ENCODE measurements around the gene EEF1E1.

Gene EEF1E1

GRCh38 chr6:8102122-8102958 is at the start of gene EEF1E1:
Gene EEF1E1, minus strand, starts transcription at chr6:8102548. Its CDS starts 27 bp downstream, at chr6:8102521.
- peak within 1 kb of the TSS; percentile 82 for H3K4me3 ChIP-seq (ENCODE audit: low read depth, low read length)

GRCh38 chr6:8149350-8149749 is 47.0 kb upstream of the EEF1E1 start:
- Histone ChIP-seq H3K4me1 (ENCODE audit: control insufficient read depth, insufficient read depth, low read length) (no peaks in the 10 kb centered on the region), H3K9ac (ENCODE audit: low read depth, low read length) (no peak overlapping the region), H3K9me3 (ENCODE audit: control insufficient read depth, insufficient read depth, low read length) (no peaks in the 10 kb centered on the region), H3K36me3 (ENCODE audit: control insufficient read depth, insufficient read depth, low read length) (no peaks in the 10 kb centered on the region), H3K4me3 (ENCODE audit: low read depth, low read length) (no peak overlapping the region), H3K27me3 (ENCODE audit: control insufficient read depth, insufficient read depth, low read length) (no peaks in the 10 kb centered on the region)

More at GRCh38 chr6:8102122-8102958, at the start of gene EEF1E1:
- no peaks in the 10 kb centered on the region for H3K27me3 ChIP-seq (ENCODE audit: control insufficient read depth, insufficient read depth, low read length)
- H3K9ac ChIP-seq (ENCODE audit: low read depth, low read length): peak within 1 kb of the TSS; percentile 74
- H3K4me1 ChIP-seq (ENCODE audit: control insufficient read depth, insufficient read depth, low read length): no peaks in the 10 kb centered on the region
- H3K9me3 ChIP-seq (ENCODE audit: control insufficient read depth, insufficient read depth, low read length): no peaks in the 10 kb centered on the region
- H3K36me3 ChIP-seq (ENCODE audit: control insufficient read depth, insufficient read depth, low read length): no peaks in the 10 kb centered on the region

- Histone ChIP-seq H3K9me3 (ENCODE audit: control insufficient read depth, insufficient read depth, low read length) (no peaks in the 10 kb centered on the region), H3K4me1 (ENCODE audit: control insufficient read depth, insufficient read depth, low read length) (no peaks in the 10 kb centered on the region), H3K4me3 (ENCODE audit: low read depth, low read length) (no peak overlapping the region), H3K36me3 (ENCODE audit: control insufficient read depth, insufficient read depth, low read length) (no peaks in the 10 kb centered on the region), H3K9ac (ENCODE audit: low read depth, low read length) (no peak overlapping the region), H3K27me3 (ENCODE audit: control insufficient read depth, insufficient read depth, low read length) (no peaks in the 10 kb centered on the region)
These were observed 41.6 kb upstream of the EEF1E1 start for GRCh38 chr6:8143945-8144344.

- H3K27me3 ChIP-seq (ENCODE audit: control insufficient read depth, insufficient read depth, low read length): no peaks in the 10 kb centered on the region
- H3K36me3 ChIP-seq (ENCODE audit: control insufficient read depth, insufficient read depth, low read length): no peaks in the 10 kb centered on the region
- H3K9ac ChIP-seq (ENCODE audit: low read depth, low read length): no peak overlapping the region
- no peaks in the 10 kb centered on the region for H3K4me1 ChIP-seq (ENCODE audit: control insufficient read depth, insufficient read depth, low read length)
- H3K4me3 ChIP-seq (ENCODE audit: low read depth, low read length): no peak overlapping the region
- H3K9me3 ChIP-seq (ENCODE audit: control insufficient read depth, insufficient read depth, low read length): no peaks in the 10 kb centered on the region
These were observed 37.1 kb upstream of the EEF1E1 start for GRCh38 chr6:8139451-8139850.

GRCh38 chr6:8137529-8137939 is 35.2 kb upstream of the EEF1E1 start:
- H3K27me3 ChIP-seq (ENCODE audit: control insufficient read depth, insufficient read depth, low read length): no peaks in the 10 kb centered on the region
- no peaks in the 10 kb centered on the region for H3K4me1 ChIP-seq (ENCODE audit: control insufficient read depth, insufficient read depth, low read length)
- no peaks in the 10 kb centered on the region for H3K36me3 ChIP-seq (ENCODE audit: control insufficient read depth, insufficient read depth, low read length)
- H3K9ac ChIP-seq (ENCODE audit: low read depth, low read length): no peak overlapping the region
- H3K9me3 ChIP-seq (ENCODE audit: control insufficient read depth, insufficient read depth, low read length): no peaks in the 10 kb centered on the region
- no peak overlapping the region for H3K4me3 ChIP-seq (ENCODE audit: low read depth, low read length)

- Histone ChIP-seq H3K4me1 (ENCODE audit: control insufficient read depth, insufficient read depth, low read length) (no peaks in the 10 kb centered on the region), H3K9ac (ENCODE audit: low read depth, low read length) (no peak overlapping the region), H3K9me3 (ENCODE audit: control insufficient read depth, insufficient read depth, low read length) (no peaks in the 10 kb centered on the region), H3K36me3 (ENCODE audit: control insufficient read depth, insufficient read depth, low read length) (no peaks in the 10 kb centered on the region), H3K4me3 (ENCODE audit: low read depth, low read length) (no peak overlapping the region), H3K27me3 (ENCODE audit: control insufficient read depth, insufficient read depth, low read length) (no peaks in the 10 kb centered on the region)
These were observed 32.9 kb upstream of the EEF1E1 start for GRCh38 chr6:8135276-8135675.

GRCh38 chr6:8132130-8132529 is 29.8 kb upstream of the EEF1E1 start:
- H3K27me3 ChIP-seq (ENCODE audit: control insufficient read depth, insufficient read depth, low read length): no peaks in the 10 kb centered on the region
- H3K36me3 ChIP-seq (ENCODE audit: control insufficient read depth, insufficient read depth, low read length): no peaks in the 10 kb centered on the region
- no peaks in the 10 kb centered on the region for H3K9me3 ChIP-seq (ENCODE audit: control insufficient read depth, insufficient read depth, low read length)
- no peaks in the 10 kb centered on the region for H3K4me1 ChIP-seq (ENCODE audit: control insufficient read depth, insufficient read depth, low read length)
- no peak overlapping the region for H3K4me3 ChIP-seq (ENCODE audit: low read depth, low read length)
- H3K9ac ChIP-seq (ENCODE audit: low read depth, low read length): no peak overlapping the region

GRCh38 chr6:8131265-8131897 is 29.0 kb upstream of the EEF1E1 start:
- H3K9ac ChIP-seq (ENCODE audit: low read depth, low read length): no peak overlapping the region
- no peaks in the 10 kb centered on the region for H3K27me3 ChIP-seq (ENCODE audit: control insufficient read depth, insufficient read depth, low read length)
- H3K36me3 ChIP-seq (ENCODE audit: control insufficient read depth, insufficient read depth, low read length): no peaks in the 10 kb centered on the region
- H3K4me1 ChIP-seq (ENCODE audit: control insufficient read depth, insufficient read depth, low read length): no peaks in the 10 kb centered on the region
- no peak overlapping the region for H3K4me3 ChIP-seq (ENCODE audit: low read depth, low read length)
- H3K9me3 ChIP-seq (ENCODE audit: control insufficient read depth, insufficient read depth, low read length): no peaks in the 10 kb centered on the region

GRCh38 chr6:8130399-8130798 is 28.1 kb upstream of the EEF1E1 start:
- Histone ChIP-seq H3K4me3 (ENCODE audit: low read depth, low read length) (no peak overlapping the region), H3K4me1 (ENCODE audit: control insufficient read depth, insufficient read depth, low read length) (no peaks in the 10 kb centered on the region), H3K9me3 (ENCODE audit: control insufficient read depth, insufficient read depth, low read length) (no peaks in the 10 kb centered on the region), H3K27me3 (ENCODE audit: control insufficient read depth, insufficient read depth, low read length) (no peaks in the 10 kb centered on the region), H3K9ac (ENCODE audit: low read depth, low read length) (no peak overlapping the region), H3K36me3 (ENCODE audit: control insufficient read depth, insufficient read depth, low read length) (no peaks in the 10 kb centered on the region)

- H3K36me3 ChIP-seq (ENCODE audit: control insufficient read depth, insufficient read depth, low read length): no peaks in the 10 kb centered on the region
- no peaks in the 10 kb centered on the region for H3K9me3 ChIP-seq (ENCODE audit: control insufficient read depth, insufficient read depth, low read length)
- no peak overlapping the region for H3K9ac ChIP-seq (ENCODE audit: low read depth, low read length)
- no peaks in the 10 kb centered on the region for H3K4me1 ChIP-seq (ENCODE audit: control insufficient read depth, insufficient read depth, low read length)
- H3K4me3 ChIP-seq (ENCODE audit: low read depth, low read length): no peak overlapping the region
- no peaks in the 10 kb centered on the region for H3K27me3 ChIP-seq (ENCODE audit: control insufficient read depth, insufficient read depth, low read length)
These were observed 20.9 kb upstream of the EEF1E1 start for GRCh38 chr6:8123236-8123635.

GRCh38 chr6:8114956-8115355 is 12.6 kb upstream of the EEF1E1 start:
- no peaks in the 10 kb centered on the region for H3K36me3 ChIP-seq (ENCODE audit: control insufficient read depth, insufficient read depth, low read length)
- no peaks in the 10 kb centered on the region for H3K27me3 ChIP-seq (ENCODE audit: control insufficient read depth, insufficient read depth, low read length)
- no peak overlapping the region for H3K9ac ChIP-seq (ENCODE audit: low read depth, low read length)
- H3K9me3 ChIP-seq (ENCODE audit: control insufficient read depth, insufficient read depth, low read length): no peaks in the 10 kb centered on the region
- H3K4me1 ChIP-seq (ENCODE audit: control insufficient read depth, insufficient read depth, low read length): no peaks in the 10 kb centered on the region
- no peak overlapping the region for H3K4me3 ChIP-seq (ENCODE audit: low read depth, low read length)

- Histone ChIP-seq H3K36me3 (ENCODE audit: control insufficient read depth, insufficient read depth, low read length) (no peaks in the 10 kb centered on the region), H3K9me3 (ENCODE audit: control insufficient read depth, insufficient read depth, low read length) (no peaks in the 10 kb centered on the region), H3K4me1 (ENCODE audit: control insufficient read depth, insufficient read depth, low read length) (no peaks in the 10 kb centered on the region), H3K9ac (ENCODE audit: low read depth, low read length) (no peak overlapping the region), H3K27me3 (ENCODE audit: control insufficient read depth, insufficient read depth, low read length) (no peaks in the 10 kb centered on the region), H3K4me3 (ENCODE audit: low read depth, low read length) (no peak overlapping the region)
These were observed 10.8 kb upstream of the EEF1E1 start for GRCh38 chr6:8113131-8113654.
